GM21515 (cell line): ENCODE data around the gene DOCK9.
A peak's percentile ranks its signal among the peaks of the same experiment; 100 is the strongest.

Source experiments
- ATAC-seq: cut with Tn5 transposase; IDR thresholded peaks from one replicate; pipeline ENCODE4 v1.9.1; 2021; ENCODE audit not compliant: unreplicated experiment

DOCK9 gene

DNA sequence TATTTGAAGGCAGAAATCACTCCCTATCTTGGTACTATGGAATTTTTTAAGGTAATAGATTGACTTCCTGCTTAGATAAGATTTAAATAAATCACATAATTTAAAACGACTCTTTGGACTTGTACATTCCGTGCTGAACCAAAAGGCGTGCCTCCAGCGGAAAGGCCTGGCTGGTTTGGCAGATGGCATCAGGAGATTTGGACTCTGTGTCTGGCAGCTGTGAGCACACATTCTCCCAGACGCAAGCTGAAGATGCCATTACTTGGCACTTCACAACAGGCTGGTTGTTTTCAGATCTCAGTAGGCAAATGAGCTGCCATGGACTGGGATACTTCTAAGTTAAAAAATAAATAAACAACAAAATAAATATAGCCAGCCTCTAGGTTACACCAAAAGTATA lies 120.9 kb downstream of the DOCK9 start:
- no peak for ATAC-seq

DNA sequence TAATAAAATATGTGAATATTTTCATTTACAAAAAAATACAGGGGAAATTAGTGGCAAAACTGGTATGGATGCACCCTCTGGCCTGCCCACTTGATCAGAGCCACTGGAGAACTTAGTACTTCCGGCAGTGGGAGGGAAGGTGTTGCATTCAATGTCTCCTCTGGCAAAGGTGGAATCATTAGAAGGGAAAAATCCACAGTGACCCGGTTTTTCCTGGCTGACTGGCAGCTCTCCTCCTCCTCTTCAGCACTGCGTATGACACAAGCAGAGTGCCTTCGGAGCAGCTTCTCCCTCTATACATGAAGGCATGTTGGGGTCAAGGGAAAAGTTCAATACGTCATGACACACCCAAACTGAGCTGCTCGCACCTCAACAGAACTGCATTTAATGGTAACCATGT lies 123.4 kb downstream of the DOCK9 start:
- ATAC-seq, result no peak

DNA sequence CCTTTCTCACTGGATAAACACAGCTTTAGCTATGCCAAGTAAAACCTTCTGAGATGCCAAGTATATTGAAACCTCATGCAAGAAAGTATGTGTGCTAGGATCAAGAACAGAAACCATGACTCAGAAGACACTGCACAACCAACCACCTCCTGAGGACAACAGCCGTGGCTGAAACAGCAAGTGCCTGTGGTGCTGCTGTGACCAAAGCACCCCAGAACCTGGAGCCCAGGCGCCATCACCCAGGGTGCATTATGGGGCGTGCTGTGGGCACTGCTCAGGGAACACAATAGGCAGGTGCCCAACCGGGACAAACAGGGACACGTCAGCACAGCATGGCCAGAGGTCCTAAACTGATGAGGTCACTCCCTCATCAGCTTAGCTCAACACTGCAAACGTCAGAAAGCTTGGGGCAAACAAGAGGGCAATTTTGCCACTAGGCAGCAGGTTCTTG lies 124.1 kb downstream of the DOCK9 start:
- ATAC-seq, result peak; percentile 97

DNA sequence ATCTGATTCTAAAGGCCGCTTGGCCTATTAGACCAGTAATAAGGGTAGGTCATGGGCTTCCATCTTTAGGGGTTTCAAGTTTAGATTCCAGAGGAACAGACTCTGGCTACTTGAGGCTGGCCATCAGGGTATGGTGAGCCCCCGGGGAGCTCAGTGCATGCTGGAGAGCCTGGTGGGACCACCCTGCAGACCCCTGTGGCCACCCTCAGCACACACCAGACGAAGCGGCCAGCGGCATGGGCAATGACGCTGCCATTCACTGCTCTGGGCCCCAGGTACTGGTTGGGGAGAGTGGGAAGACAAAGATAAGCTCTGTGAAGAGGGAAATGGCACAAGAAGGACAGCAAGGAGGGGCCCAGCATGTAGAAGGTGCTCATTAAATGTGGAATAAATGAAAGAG lies 126.6 kb downstream of the DOCK9 start:
- no peak for ATAC-seq

DNA sequence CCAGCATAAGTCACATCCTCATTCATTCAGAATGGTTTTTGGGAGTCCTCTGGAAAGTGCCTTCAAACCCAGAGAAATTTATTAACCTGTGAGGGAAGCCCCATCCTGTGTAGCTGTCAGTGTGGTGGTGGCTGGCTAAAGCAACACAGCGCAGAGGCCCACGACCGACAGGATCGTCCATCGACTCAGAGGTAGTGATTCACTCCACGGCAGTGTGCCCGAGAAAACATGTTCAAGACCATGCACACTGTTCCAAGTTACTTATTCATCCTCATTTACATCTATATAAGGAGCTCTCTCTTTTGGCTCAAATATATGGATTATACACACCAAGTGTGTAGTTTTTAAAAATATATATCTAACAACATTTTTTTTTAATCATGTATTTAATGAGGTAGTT lies 129.1 kb downstream of the DOCK9 start:
- no peak for ATAC-seq

DNA sequence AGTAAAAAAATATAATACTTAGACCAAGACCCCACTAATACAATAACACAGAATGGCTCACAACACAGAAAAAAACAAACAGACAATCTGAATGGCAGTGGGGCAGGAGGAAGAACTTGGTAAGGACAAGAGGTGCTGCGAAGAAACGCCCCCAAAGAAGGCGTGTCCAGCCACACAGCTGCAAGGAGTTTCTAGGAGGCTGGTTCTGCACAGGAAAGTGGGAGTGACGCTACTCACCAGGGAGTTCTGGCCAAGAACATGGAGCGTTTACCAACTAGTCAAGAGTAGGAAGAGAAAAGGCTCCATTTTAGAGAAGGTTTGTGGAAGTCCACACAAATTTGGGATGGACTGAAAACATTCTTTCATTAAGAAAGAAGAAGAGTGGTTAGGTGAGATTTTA lies 130.1 kb downstream of the DOCK9 start:
- ATAC-seq, result no peak

GRCh38 chr13:98846986-98847385 lies 130.9 kb downstream of the DOCK9 start:
- ATAC-seq, result no peak

GRCh38 chr13:98846521-98846920 lies 131.3 kb downstream of the DOCK9 start:
- ATAC-seq, result no peak

GRCh38 chr13:98845742-98846141 lies 132.1 kb downstream of the DOCK9 start:
- ATAC-seq, result no peak

DNA sequence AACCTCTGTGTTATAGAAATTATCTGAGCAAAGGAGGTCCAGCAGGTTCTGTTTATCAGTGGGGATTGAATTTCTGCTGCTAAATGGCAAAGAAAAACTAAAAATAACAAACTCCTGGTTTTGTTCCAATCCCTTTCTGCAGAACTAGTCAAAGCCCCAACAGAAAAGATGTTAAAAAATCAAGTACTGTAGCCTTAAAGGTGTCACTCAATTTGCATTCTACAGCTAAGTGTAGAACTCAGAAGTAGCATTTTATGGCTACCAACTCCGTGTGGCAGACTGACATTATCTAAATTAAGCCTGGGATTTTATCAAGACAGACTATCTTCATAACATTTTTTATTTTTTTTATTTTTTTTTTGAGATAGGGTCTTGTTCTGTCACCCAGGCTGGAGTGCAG lies 133.8 kb downstream of the DOCK9 start:
- ATAC-seq, result no peak

- ATAC-seq, result no peak
Measured at GRCh38 chr13:98843482-98843877, 134.4 kb downstream of the DOCK9 start.

DNA sequence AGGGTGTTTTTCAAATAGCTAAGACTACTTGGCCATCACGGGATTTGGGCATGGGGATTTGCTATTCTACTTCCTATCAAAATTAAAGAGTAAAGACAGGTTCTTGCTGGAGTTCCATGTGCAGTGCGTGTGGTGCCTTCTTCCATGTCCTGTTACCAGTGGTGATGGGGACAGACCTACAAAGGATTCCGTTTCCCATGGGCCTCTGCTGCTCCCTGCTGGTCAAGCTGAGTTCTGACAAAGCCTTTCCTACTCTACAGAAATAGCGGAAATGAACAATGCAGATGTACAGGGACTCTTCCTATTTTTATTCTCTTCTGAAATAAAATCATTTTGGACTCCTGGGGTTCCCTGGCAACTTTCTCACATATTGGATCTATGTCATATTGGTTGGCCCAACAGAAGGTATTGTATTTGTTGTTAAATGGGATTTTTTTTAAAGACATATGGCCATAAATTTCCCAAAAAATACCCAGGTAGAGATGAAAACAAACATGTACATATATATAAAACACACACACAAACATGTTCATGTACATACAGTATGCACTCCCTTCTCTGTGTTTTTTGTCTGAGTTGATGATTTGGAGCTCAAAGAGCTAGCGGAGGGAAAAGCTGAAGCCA lies 134.9 kb downstream of the DOCK9 start:
- peak; percentile 94 for ATAC-seq

DNA sequence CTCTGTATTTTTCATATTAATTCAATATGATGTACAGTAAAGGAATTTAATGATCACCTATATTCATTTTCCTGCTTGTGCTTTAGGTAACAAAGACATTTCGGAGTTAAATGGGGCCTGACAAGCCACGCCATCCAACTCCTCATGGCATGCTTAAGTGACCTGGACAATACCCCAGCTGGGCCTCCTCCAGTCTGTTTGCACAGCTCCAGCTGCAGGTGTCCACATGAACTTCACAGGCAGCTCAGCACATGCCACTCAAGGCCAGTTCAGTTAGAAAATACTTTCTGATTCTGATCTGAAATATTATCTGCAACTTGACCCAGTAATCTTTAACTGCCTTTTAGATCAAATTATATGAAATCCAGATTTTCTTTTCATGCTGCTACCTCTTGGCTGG lies 135.8 kb downstream of the DOCK9 start:
- ATAC-seq, result no peak

- peak; percentile 84 for ATAC-seq
Measured at GRCh38 chr13:98839856-98840769, 137.8 kb downstream of the DOCK9 start.

DNA sequence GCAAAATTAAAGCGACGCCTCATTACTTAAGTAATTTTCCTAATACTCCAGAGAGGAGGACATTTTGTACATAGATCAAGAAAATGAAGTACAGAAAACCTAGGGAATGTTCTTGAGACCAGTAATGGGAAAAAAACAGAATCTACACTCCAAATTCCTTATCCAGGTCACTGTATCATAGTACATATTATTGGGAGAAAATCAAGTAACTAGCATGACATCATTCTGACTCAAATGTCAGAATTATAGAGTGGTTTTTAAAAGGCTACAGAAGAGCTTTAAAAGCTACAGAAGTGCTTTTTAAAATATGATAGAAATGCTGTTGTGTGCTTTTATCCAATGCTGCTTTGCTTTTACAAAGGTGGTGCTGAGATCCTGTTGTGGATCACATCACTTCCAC lies 139.1 kb downstream of the DOCK9 start:
- no peak for ATAC-seq

GRCh38 chr13:98837896-98838295 lies 140.0 kb downstream of the DOCK9 start:
- no peak for ATAC-seq

DNA sequence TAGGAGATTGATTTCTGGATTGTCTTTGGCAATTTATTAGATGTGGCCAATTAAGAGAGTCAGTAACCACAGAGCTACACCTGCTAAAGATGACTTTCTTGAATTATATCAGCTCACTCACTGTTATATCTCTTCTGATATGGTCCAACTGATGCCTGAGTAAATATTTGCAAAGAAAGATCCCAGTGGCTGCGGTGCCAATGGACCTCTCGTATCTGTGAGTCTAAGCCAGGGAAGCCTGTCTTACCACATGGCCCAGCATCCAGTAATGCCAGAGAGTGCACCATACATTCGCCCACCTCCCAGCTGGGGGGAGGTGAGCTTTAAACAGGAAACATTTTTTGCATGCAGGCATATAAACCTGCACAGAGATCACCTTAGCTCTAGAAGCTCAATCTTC lies 142.7 kb downstream of the DOCK9 start:
- ATAC-seq, result no peak

DNA sequence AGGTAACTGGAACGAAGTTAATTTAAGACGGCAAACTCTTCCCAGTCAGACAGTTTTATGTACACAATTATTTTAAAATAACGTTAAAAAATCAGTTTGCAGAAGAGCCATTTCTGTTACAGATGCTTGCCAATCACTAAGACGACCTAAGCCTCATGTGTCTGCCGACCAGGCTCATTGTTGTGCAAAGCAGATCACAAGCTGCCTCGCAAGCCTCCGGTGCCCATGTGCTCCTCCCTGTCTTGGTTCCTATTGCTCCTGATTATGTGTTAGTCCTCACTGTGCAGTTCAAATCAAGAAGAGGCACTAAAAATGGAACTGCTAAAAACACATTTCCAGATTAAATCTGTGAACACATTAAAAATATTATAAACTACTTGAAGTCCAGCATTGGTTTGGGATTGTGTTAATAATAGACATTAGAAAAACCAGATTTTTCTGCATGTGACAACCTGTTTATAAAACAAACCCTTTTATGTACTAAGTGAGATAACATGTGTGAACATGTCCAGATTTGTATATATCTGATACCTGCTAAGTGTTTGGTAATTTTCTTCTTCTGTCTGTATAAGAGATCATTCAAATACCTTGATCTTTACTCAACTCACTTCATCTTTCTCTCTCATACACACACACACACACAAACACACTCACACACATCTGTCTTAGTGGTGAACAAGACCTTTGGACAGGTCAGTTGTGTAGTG lies 143.5 kb downstream of the DOCK9 start:
- no peak for ATAC-seq

DNA sequence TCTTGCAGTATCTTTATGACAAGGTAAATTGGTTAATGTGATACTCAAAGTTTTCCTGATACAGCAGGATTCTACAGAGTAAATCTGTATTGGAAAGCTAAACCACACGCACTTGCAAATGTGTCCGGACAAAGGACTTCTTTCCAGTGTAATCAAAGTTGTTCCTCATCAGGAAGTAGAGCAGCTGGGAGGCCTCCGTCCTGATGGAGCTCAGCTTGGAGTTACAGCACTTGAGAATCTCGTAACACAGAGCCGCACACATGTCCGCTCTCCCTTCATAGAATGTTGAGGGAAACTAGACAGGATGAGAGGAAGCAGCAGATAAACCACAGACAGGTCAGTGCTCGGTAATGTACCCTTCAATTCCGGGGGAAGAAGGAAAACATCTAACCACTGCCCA lies 146.6 kb downstream of the DOCK9 start:
- ATAC-seq, result no peak

GRCh38 chr13:98829541-98829940 lies 148.3 kb downstream of the DOCK9 start:
- no peak for ATAC-seq

DNA sequence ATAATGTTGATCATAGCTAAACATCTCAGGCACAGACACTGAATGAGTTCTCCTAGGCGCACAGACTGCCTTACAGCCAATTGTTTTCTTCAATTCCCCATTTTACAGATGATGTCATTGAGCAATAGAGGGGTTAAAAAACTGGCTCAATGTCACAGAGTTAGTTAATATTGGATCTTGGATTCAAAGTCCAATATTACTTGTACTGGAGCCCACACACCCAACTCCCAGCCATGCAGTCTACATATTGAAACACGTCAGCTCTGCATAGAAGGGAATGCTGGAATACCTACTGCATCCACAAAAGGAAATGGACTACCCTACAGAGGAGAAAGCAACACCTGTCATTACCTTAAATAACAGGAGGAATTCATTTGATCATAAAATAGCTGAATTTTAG lies 149.2 kb downstream of the DOCK9 start:
- no peak for ATAC-seq

DNA sequence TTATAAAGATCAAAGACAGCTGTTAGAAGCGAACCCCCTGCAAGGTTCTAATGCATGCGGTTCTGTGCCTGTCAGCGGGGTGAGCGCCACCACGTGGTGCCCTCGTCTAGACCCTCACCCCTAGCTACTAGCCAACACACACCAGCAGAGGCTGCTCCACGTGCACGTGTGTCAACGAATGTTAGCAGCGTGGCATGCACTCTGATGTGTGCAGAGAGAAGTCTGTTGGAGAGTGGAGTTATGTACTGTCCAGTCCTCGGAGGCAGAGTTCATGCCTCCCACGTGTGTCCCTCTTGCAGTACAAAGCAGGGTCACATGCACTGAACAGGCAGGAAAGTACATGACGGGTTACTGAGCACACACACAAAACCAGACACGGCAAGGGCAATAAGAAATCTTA lies 150.4 kb downstream of the DOCK9 start:
- ATAC-seq, result no peak
